H9 (cell line): ENCODE results near the gene ADAMTSL5. TPM values are rescaled to one million over a fixed set of nuclear protein-coding genes. Genes with fewer than 3 reads are reported as not detected.

Experiments used
- DNase-seq: peaks from one replicate; pipeline ENCODE4 v3.0.0-alpha.2; 2017
- H2AFZ ChIP-seq: one replicate; pipeline ENCODE4 v1.6.1; 2013; ENCODE audit warnings: mild to moderate bottlenecking, low read length, control low read depth, moderate library complexity
- H2AK5ac ChIP-seq: 2 replicates; pipeline ENCODE4 v1.6.1; 2013; ENCODE audit warnings: low read length, control low read depth, mixed read lengths; ENCODE audit not compliant: insufficient read length
- H2BK120ac ChIP-seq: one replicate; pipeline ENCODE4 v1.6.1; 2013; ENCODE audit warnings: low read depth, mild to moderate bottlenecking, low read length, control low read depth, inconsistent platforms; ENCODE audit not compliant: poor library complexity, severe bottlenecking
- H2BK12ac ChIP-seq: 2 replicates; pipeline ENCODE4 v1.6.1; 2013; ENCODE audit warnings: low read length, control low read depth, mixed read lengths, low read depth; ENCODE audit not compliant: insufficient read length
- H2BK15ac ChIP-seq: 2 replicates; pipeline ENCODE4 v1.6.1; 2013; ENCODE audit warnings: low read depth, low read length, control low read depth
- H2BK20ac ChIP-seq: one replicate; pipeline ENCODE4 v1.6.1; 2013; ENCODE audit warnings: low read depth, mild to moderate bottlenecking, low read length, control low read depth, inconsistent platforms; ENCODE audit not compliant: poor library complexity, severe bottlenecking
- H2BK5ac ChIP-seq: 2 replicates; pipeline ENCODE4 v1.6.1; 2013; ENCODE audit warnings: low read length, control low read depth, mixed read lengths; ENCODE audit not compliant: insufficient read length
- H3K14ac ChIP-seq: 2 replicates; pipeline ENCODE4 v1.6.1; 2013; ENCODE audit warnings: low read length, control low read depth; ENCODE audit not compliant: insufficient read depth
- H3K18ac ChIP-seq: 2 replicates; pipeline ENCODE4 v1.6.1; 2013; ENCODE audit warnings: low read depth, mild to moderate bottlenecking, mixed read lengths, low read length, control low read depth; ENCODE audit not compliant: insufficient read length
- H3K23ac ChIP-seq: 2 replicates; pipeline ENCODE4 v1.6.1; 2013; ENCODE audit warnings: low read length, control low read depth, mixed read lengths, low read depth; ENCODE audit not compliant: insufficient read length
- H3K23me2 ChIP-seq: 2 replicates; pipeline ENCODE4 v1.6.1; 2013; ENCODE audit warnings: low read depth, mild to moderate bottlenecking, mixed read lengths, low read length, control low read depth; ENCODE audit not compliant: insufficient read length, poor library complexity, severe bottlenecking
- H3K27ac ChIP-seq: 2 replicates; pipeline ENCODE4 v1.5.1; 2013; ENCODE audit warnings: low read length, control low read depth, mixed read lengths, low read depth; ENCODE audit not compliant: insufficient read length
- H3K27me3 ChIP-seq: 2 replicates; pipeline ENCODE4 v1.6.1; 2013; ENCODE audit warnings: low read length, control low read depth, inconsistent platforms; ENCODE audit not compliant: insufficient read depth
- H3K4ac ChIP-seq: 2 replicates; pipeline ENCODE4 v1.6.1; 2013; ENCODE audit warnings: low read depth, mild to moderate bottlenecking, control low read depth, inconsistent platforms, low read length, moderate library complexity
- H3K4me1 ChIP-seq: 2 replicates; pipeline ENCODE4 v1.6.1; 2013; ENCODE audit warnings: low read length, control low read depth, inconsistent platforms; ENCODE audit not compliant: insufficient read depth
- H3K4me2 ChIP-seq: 2 replicates; pipeline ENCODE4 v1.6.1; 2013; ENCODE audit warnings: low read length, control low read depth, mixed read lengths; ENCODE audit not compliant: insufficient read length, insufficient read depth
- H3K56ac ChIP-seq: 2 replicates; pipeline ENCODE4 v1.6.1; 2013; ENCODE audit warnings: low read depth, mild to moderate bottlenecking, mixed read lengths, low read length, control low read depth; ENCODE audit not compliant: insufficient read length
- H3K79me1 ChIP-seq: 2 replicates; pipeline ENCODE4 v1.6.1; 2013; ENCODE audit warnings: low read depth, mild to moderate bottlenecking, moderate library complexity, low read length, control low read depth, inconsistent platforms; ENCODE audit not compliant: insufficient read depth, poor library complexity, severe bottlenecking
- H3K79me2 ChIP-seq: 2 replicates; pipeline ENCODE4 v1.6.1; 2013; ENCODE audit warnings: low read length, control low read depth, inconsistent platforms; ENCODE audit not compliant: insufficient read depth
- H3K9ac ChIP-seq: 2 replicates; pipeline ENCODE4 v1.6.1; 2013; ENCODE audit warnings: low read length, control low read depth, mixed read lengths; ENCODE audit not compliant: insufficient read length; ENCODE audit errors: extremely low read depth
- H3K9me3 ChIP-seq: one replicate; pipeline ENCODE4 v1.6.1; 2013; ENCODE audit warnings: low read depth, low read length, inconsistent platforms; ENCODE audit not compliant: control insufficient read depth
- H3T11ph ChIP-seq: one replicate; pipeline ENCODE4 v1.6.1; 2013; ENCODE audit warnings: mild to moderate bottlenecking, low read length, control low read depth, inconsistent platforms
- H4K20me1 ChIP-seq: one replicate; pipeline ENCODE4 v1.6.1; 2013; ENCODE audit not compliant: control insufficient read depth, insufficient read length, insufficient read depth
- H4K5ac ChIP-seq: 2 replicates; pipeline ENCODE4 v1.6.1; 2013; ENCODE audit warnings: low read depth, mild to moderate bottlenecking, mixed read lengths, low read length, control low read depth; ENCODE audit not compliant: insufficient read length
- H4K8ac ChIP-seq: replicated peaks from 2 replicates; pipeline ENCODE4 v1.6.1; 2013; ENCODE audit warnings: low read length, control low read depth, mixed read lengths, low read depth; ENCODE audit not compliant: insufficient read length
- H4K91ac ChIP-seq: 2 replicates; pipeline ENCODE4 v1.6.1; 2013; ENCODE audit warnings: low read depth, mild to moderate bottlenecking, moderate library complexity, mixed read lengths, low read length, control low read depth; ENCODE audit not compliant: insufficient read length
- H3K27ac Mint-ChIP-seq, 3 experiments: 2 replicates in 2 of 3; 3 replicates in 1 of 3; pipeline ENCODE4 v1.8.0; 2020 to 2021; ENCODE audit warnings: mixed read lengths in 3 of 3, mild to moderate bottlenecking in 1 of 3, moderate library complexity in 1 of 3
- H3K27me3 Mint-ChIP-seq: 2 replicates; pipeline ENCODE4 v1.8.0; 2021; ENCODE audit warnings: low read depth, mild to moderate bottlenecking, moderate library complexity, mixed read lengths
- H3K36me3 Mint-ChIP-seq, 3 experiments: 2 replicates in 2 of 3; 3 replicates in 1 of 3; pipeline ENCODE4 v1.8.0; 2020 to 2021; ENCODE audit warnings: low read depth in 3 of 3, mixed read lengths in 3 of 3; ENCODE audit not compliant: insufficient read depth in 1 of 3
- H3K4me1 Mint-ChIP-seq, 2 experiments: 2 replicates each; pipeline ENCODE4 v1.8.0; 2020; ENCODE audit warnings: mixed read lengths in 2 of 2
- H3K4me3 Mint-ChIP-seq, 2 experiments: 2 replicates in 1 of 2; 3 replicates in 1 of 2; pipeline ENCODE4 v1.8.0; 2020 to 2021; ENCODE audit warnings: mild to moderate bottlenecking in 2 of 2, mixed read lengths in 2 of 2, moderate library complexity in 1 of 2
- H3K9me3 Mint-ChIP-seq, 2 experiments: 2 replicates in 1 of 2; 3 replicates in 1 of 2; pipeline ENCODE4 v1.8.0; 2020; ENCODE audit warnings: mild to moderate bottlenecking in 2 of 2, mixed read lengths in 2 of 2, moderate library complexity in 1 of 2
- WGBS: extraction: QIAGEN DNeasy Blood & Tissue Kit; methylation state at CpG from one replicate; pipeline ENCODE4 v1.1.7; 2013; ENCODE audit warnings: missing lambda C conversion rate, low lambda C conversion rate, mixed read lengths; ENCODE audit not compliant: insufficient read length; ENCODE audit errors: extremely low coverage; 5-methylcytosine and 5-hydroxymethylcytosine counted together
- total RNA-seq: library from RNA; stranded (reverse); gene quantifications from 2 replicates; pipeline ENCODE4 v1.2.1, GENCODE V29; 2021
- TF ChIP-seq, protein P1 (sequence below): fragments of 200-600 bp; sonication (generic); conservative IDR thresholded peaks from 3 replicates; pipeline ENCODE4 v1.8.0; 2021; ENCODE audit warnings: antibody characterized with exemption, mild to moderate bottlenecking

The ADAMTSL5 gene
- total RNA-seq, 1 experiment from 2014 or later: 1.5 TPM

DNA sequence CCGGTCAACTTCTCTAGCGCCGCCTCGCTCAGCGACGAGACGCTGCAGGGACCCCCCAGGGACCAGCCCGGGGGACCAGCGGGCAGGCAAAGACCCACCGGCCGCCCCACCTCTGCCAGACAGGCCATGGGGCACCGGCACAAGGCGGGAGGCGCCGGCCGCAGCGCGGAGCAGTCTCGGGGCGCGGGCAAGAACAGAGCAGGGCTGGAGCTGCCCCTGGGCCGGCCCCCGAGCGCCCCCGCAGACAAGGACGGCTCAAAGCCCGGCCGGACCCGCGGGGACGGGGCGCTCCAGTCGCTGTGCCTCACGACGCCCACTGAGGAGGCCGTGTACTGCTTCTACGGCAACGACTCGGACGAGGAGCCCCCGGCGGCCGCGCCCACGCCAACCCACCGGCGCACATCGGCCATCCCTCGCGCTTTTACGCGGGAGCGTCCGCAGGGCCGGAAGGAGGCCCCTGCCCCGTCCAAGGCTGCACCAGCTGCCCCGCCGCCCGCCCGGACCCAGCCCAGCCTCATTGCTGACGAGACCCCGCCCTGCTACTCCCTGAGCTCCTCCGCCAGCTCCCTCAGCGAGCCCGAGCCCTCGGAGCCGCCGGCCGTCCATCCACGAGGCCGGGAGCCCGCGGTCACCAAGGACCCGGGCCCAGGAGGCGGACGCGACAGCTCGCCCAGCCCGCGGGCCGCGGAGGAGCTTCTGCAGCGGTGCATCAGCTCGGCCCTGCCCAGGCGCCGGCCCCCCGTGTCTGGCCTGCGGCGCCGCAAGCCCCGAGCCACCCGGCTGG, 45.1 kb downstream of the ADAMTSL5 start:
- peaks cover 61% of the 10 kb centered on the region for H3K27me3 ChIP-seq
- no peaks in the 10 kb centered on the region for H3K36me3 Mint-ChIP-seq

More for the DNA sequence above, 45.1 kb downstream of the ADAMTSL5 start:
- Mint-ChIP-seq H3K4me3 (no peak overlapping the region), H3K27ac (no peak overlapping the region), H3K9me3 (no peaks in the 10 kb centered on the region), H3K27me3 (peaks cover 83% of the 10 kb centered on the region), H3K4me1 (peaks cover 2 to 9% of the 10 kb centered on the region in 2 experiments; a peak in 3 of 4 replicates)
- no peaks in the 10 kb centered on the region for H3K9me3 ChIP-seq
- no peak for DNase-seq
- H3K56ac ChIP-seq: no peak overlapping the region
- no peaks in the 10 kb centered on the region for H3K4me1 ChIP-seq
- H4K91ac ChIP-seq: no peak overlapping the region
- H2AK5ac ChIP-seq: no peak overlapping the region
- no CpG with 5 or more reads among the region's 92 CpGs for WGBS
- no peak overlapping the region for H2BK12ac ChIP-seq
- TF ChIP-seq, protein P1, sequence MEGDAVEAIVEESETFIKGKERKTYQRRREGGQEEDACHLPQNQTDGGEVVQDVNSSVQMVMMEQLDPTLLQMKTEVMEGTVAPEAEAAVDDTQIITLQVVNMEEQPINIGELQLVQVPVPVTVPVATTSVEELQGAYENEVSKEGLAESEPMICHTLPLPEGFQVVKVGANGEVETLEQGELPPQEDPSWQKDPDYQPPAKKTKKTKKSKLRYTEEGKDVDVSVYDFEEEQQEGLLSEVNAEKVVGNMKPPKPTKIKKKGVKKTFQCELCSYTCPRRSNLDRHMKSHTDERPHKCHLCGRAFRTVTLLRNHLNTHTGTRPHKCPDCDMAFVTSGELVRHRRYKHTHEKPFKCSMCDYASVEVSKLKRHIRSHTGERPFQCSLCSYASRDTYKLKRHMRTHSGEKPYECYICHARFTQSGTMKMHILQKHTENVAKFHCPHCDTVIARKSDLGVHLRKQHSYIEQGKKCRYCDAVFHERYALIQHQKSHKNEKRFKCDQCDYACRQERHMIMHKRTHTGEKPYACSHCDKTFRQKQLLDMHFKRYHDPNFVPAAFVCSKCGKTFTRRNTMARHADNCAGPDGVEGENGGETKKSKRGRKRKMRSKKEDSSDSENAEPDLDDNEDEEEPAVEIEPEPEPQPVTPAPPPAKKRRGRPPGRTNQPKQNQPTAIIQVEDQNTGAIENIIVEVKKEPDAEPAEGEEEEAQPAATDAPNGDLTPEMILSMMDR: no peak
- H4K5ac ChIP-seq: no peak overlapping the region
- H2BK20ac ChIP-seq: no peak overlapping the region
- H3K18ac ChIP-seq: no peak overlapping the region
- H3K79me2 ChIP-seq: no peaks in the 10 kb centered on the region
- peaks cover 3% of the 10 kb centered on the region for H4K20me1 ChIP-seq
- H4K8ac ChIP-seq: no peak overlapping the region
- no peak overlapping the region for H3K23ac ChIP-seq
- no peak overlapping the region for H3K14ac ChIP-seq
- no peak overlapping the region for H3K9ac ChIP-seq
- no peaks in the 10 kb centered on the region for H3K79me1 ChIP-seq
- H2BK15ac ChIP-seq: no peak overlapping the region
- H3T11ph ChIP-seq: no peak overlapping the region
- H2BK5ac ChIP-seq: no peak overlapping the region
- no peak overlapping the region for H2AFZ ChIP-seq
- H3K4ac ChIP-seq: no peak overlapping the region
- H2BK120ac ChIP-seq: no peak overlapping the region
- no peak overlapping the region for H3K4me2 ChIP-seq
- peaks cover 9% of the 10 kb centered on the region for H3K23me2 ChIP-seq
- no peak overlapping the region for H3K27ac ChIP-seq
